ENCODE measurements around the gene MORN5. TPM values are rescaled to one million over a fixed set of nuclear protein-coding genes. Genes with fewer than 3 reads are reported as not detected.

Gene MORN5
- total and polyA plus RNA-seq, 9 of the 15 experiments (the other 6 are each of a cell fraction or from before 2014, with no cell fraction given) = not detected

DNA sequence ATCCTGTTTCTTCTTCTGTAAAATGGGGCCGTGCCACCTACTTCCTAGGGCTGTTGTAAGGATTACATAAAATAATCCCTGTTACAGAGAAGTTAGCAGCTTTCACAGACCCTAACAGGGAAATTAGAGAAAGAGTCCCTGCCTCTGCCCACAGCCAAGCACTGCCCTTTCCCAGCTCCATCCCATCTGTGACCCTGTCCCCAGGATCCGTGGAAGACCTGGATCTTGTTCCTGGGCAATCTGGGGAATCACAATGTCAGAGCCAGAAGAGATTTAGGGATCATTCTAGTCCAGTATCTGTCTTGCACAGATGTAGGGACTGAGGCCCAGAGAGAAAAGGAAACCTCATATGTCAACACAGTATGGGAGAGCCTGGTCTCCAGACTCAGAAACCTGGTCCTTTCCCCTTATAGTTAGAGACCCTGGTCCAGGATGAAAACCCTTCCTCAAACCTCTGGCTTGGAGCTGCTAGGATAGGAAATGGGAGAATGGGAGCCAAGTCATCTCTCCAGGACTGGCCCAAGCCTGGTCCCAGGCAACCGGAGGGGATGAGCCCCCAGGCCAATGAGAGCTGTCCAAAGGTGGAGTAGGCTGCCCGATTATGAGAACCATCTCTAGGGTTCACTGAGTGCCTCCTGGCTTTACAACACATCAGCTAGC is 56.6 kb downstream of the MORN5 start:
- Histone ChIP-seq H3K79me2 (ENCODE audit: control insufficient read depth, insufficient read depth, low read length) (peaks cover 23% of the 10 kb centered on the region), H2AFZ (ENCODE audit: low read depth, low read length) (no peak overlapping the region), H3K4me3 (no peak overlapping the region), H3K27ac (ENCODE audit: extremely low read depth, low read depth, low read length) (no peak overlapping the region), H3K4me2 (ENCODE audit: insufficient read depth, low read length) (no peak overlapping the region), H3K9me1 (ENCODE audit: control insufficient read depth, insufficient read depth, low read length) (no peaks in the 10 kb centered on the region), H3K9ac (ENCODE audit: insufficient read depth in 1 of 2, low read depth in 2 of 2, low read length in 2 of 2) (no peak overlapping the region), H3K27me3 (ENCODE audit: control insufficient read depth in 2 of 2, insufficient read depth in 2 of 2, low read length in 2 of 2) (no peaks in the 10 kb centered on the region), H3K9me3 (replicated peaks; ENCODE audit: control insufficient read depth, insufficient read depth, low read depth, low read length) (peaks cover 2% of the 10 kb centered on the region; the same call in 1 of the 2 replicates), H3K36me3 (ENCODE audit: control insufficient read depth, insufficient read depth, low read length) (peaks cover 10% of the 10 kb centered on the region; the same call in 1 of the 3 replicates), H4K20me1 (replicated peaks; ENCODE audit: control insufficient read depth, insufficient read depth, low read length) (no peaks in the 10 kb centered on the region), H3K4me1 (replicated peaks in 1 of 2; ENCODE audit: control insufficient read depth in 2 of 2, insufficient read depth in 2 of 2, low read length in 2 of 2) (peaks cover 23 to 39% of the 10 kb centered on the region in 2 experiments; a peak in 4 of 5 replicates)
- CTCF ChIA-PET (ENCODE audit: low intra/inter-chr PET ratio) = no interaction called here
- DNase-seq (ENCODE audit: extremely low read depth in 1 of 4, low spot score in 3 of 4) (no peak), ATAC-seq (no peak), FAIRE-seq (no peak)
- BruUV-seq (replicated peaks) = no TSS peak
- intact Hi-C loops (cut with micrococcal nuclease) = no loop called here
- POLR2A ChIA-PET = interaction anchor here (0.6 to 0.9 kb wide), 2 partner anchors 22 to 155 kb away, joined by 3 read pairs; partner anchors contain the start of gene PTGS1
- in situ Hi-C loops (cut with MboI) = no loop called here
- TF ChIP-seq SRSF3 (IDR thresholded peaks at IDR 0.05; ENCODE audit: insufficient read depth, low read length) = no peak
- TF ChIP-seq ELF1 (tag; IDR thresholded peaks at IDR 0.05) = no peak
- TF ChIP-seq, protein P1, sequence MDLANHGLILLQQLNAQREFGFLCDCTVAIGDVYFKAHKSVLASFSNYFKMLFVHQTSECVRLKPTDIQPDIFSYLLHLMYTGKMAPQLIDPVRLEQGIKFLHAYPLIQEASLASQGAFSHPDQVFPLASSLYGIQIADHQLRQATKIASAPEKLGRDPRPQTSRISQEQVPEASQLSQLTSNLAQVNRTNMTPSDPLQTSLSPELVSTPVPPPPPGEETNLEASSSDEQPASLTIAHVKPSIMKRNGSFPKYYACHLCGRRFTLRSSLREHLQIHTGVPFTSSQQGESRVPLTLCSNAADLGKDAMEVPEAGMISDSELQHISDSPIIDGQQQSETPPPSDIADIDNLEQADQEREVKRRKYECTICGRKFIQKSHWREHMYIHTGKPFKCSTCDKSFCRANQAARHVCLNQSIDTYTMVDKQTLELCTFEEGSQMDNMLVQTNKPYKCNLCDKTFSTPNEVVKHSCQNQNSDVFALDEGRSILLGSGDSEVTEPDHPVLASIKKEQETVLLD (IDR thresholded peaks at IDR 0.05) = no peak
- no peak for TF ChIP-seq ZFP30 (CRISPR knock-in tag; IDR thresholded peaks at IDR 0.05; ENCODE audit: borderline replicate concordance)
- TF ChIP-seq ZNF143 (CRISPR knock-in tag; IDR thresholded peaks at IDR 0.05) = no peak
- no peak for TF ChIP-seq ZKSCAN3 (CRISPR knock-in tag; IDR thresholded peaks at IDR 0.05)
- TF ChIP-seq, protein P2, sequence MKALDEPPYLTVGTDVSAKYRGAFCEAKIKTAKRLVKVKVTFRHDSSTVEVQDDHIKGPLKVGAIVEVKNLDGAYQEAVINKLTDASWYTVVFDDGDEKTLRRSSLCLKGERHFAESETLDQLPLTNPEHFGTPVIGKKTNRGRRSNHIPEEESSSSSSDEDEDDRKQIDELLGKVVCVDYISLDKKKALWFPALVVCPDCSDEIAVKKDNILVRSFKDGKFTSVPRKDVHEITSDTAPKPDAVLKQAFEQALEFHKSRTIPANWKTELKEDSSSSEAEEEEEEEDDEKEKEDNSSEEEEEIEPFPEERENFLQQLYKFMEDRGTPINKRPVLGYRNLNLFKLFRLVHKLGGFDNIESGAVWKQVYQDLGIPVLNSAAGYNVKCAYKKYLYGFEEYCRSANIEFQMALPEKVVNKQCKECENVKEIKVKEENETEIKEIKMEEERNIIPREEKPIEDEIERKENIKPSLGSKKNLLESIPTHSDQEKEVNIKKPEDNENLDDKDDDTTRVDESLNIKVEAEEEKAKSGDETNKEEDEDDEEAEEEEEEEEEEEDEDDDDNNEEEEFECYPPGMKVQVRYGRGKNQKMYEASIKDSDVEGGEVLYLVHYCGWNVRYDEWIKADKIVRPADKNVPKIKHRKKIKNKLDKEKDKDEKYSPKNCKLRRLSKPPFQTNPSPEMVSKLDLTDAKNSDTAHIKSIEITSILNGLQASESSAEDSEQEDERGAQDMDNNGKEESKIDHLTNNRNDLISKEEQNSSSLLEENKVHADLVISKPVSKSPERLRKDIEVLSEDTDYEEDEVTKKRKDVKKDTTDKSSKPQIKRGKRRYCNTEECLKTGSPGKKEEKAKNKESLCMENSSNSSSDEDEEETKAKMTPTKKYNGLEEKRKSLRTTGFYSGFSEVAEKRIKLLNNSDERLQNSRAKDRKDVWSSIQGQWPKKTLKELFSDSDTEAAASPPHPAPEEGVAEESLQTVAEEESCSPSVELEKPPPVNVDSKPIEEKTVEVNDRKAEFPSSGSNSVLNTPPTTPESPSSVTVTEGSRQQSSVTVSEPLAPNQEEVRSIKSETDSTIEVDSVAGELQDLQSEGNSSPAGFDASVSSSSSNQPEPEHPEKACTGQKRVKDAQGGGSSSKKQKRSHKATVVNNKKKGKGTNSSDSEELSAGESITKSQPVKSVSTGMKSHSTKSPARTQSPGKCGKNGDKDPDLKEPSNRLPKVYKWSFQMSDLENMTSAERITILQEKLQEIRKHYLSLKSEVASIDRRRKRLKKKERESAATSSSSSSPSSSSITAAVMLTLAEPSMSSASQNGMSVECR (CRISPR knock-in tag; IDR thresholded peaks at IDR 0.05) = no peak
- TF ChIP-seq, protein P3, sequence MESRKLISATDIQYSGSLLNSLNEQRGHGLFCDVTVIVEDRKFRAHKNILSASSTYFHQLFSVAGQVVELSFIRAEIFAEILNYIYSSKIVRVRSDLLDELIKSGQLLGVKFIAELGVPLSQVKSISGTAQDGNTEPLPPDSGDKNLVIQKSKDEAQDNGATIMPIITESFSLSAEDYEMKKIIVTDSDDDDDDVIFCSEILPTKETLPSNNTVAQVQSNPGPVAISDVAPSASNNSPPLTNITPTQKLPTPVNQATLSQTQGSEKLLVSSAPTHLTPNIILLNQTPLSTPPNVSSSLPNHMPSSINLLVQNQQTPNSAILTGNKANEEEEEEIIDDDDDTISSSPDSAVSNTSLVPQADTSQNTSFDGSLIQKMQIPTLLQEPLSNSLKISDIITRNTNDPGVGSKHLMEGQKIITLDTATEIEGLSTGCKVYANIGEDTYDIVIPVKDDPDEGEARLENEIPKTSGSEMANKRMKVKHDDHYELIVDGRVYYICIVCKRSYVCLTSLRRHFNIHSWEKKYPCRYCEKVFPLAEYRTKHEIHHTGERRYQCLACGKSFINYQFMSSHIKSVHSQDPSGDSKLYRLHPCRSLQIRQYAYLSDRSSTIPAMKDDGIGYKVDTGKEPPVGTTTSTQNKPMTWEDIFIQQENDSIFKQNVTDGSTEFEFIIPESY (CRISPR knock-in tag; IDR thresholded peaks at IDR 0.05) = no peak
- no peak for TF ChIP-seq TBL1XR1 (IDR thresholded peaks at IDR 0.05; ENCODE audit: low read length in 2 of 2)
- TF ChIP-seq JUNB (CRISPR knock-in tag; conservative IDR thresholded peaks at IDR 0.05) = no peak
- TF ChIP-seq NELFE (IDR thresholded peaks at IDR 0.05; ENCODE audit: insufficient read depth, insufficient read length) = no peak
- TF ChIP-seq STAG1 (CRISPR knock-in tag; IDR thresholded peaks at IDR 0.05; ENCODE audit: borderline replicate concordance) = no peak
- WGBS (ENCODE audit: insufficient coverage, low coverage, missing lambda C conversion rate) = 67% methylated on average over 4 of the region's 4 CpGs

Data from K562 (cell line).